ENCODE results near the gene DCST2. TPM values are rescaled to one million over a fixed set of nuclear protein-coding genes. Genes with fewer than 3 reads are reported as not detected.

DCST2 gene
- total and polyA plus RNA-seq, 10 of the 15 experiments (the other 5 are each of a cell fraction or from before 2014, with no cell fraction given): 0.33 to 0.41 (median 0.36) TPM; not detected in 7

- H3K36me3 ChIP-seq (ENCODE audit: control insufficient read depth in 2 of 2, insufficient read depth in 2 of 2, low read length in 1 of 2): no peaks in the 10 kb centered on the region
- FAIRE-seq (no peak), DNase-seq (ENCODE audit: low read depth, low spot score) (no peak), ATAC-seq (no peak)
- CTCF ChIA-PET: interaction anchor here (0.7 to 3.1 kb wide), 6 partner anchors 11 to 573 kb away, joined by 3 to 13 read pairs (median 5); partner anchors contain the start of gene ADAM15
- SMC1A ChIA-PET (ENCODE audit: uncharacterized antibody, unreplicated experiment): interaction anchor here (0.6 to 1.5 kb wide), 2 partner anchors 21 to 56 kb away, joined by 3 to 4 read pairs; no protein-coding TSS in a partner anchor
- no peaks in the 10 kb centered on the region for H3K9me3 ChIP-seq (replicated peaks; ENCODE audit: control insufficient read depth, insufficient read depth, low read length)
- BruUV-seq (replicated peaks): no TSS peak
- TF ChIP-seq SMAD1 (IDR thresholded peaks at IDR 0.05; ENCODE audit: low read depth, partially characterized antibody): no peak
- no peak overlapping the region for H3K4me2 ChIP-seq (ENCODE audit: control insufficient read depth, insufficient read depth)
- 74% methylated on average over 14 of the region's 14 CpGs for WGBS (ENCODE audit: insufficient coverage, insufficient replicate concordance, low lambda C conversion rate, missing lambda C conversion rate)
- no peaks in the 10 kb centered on the region for H3K79me2 ChIP-seq (ENCODE audit: control insufficient read depth, insufficient read depth, low read length)
- no peak overlapping the region for H3K4me3 ChIP-seq
- H3K9ac ChIP-seq (ENCODE audit: control insufficient read depth, insufficient read depth, low read length): no peak overlapping the region
- H3K27ac ChIP-seq (ENCODE audit: control insufficient read depth, insufficient read depth): no peak overlapping the region
- RAD21 ChIA-PET (ENCODE audit: unreplicated experiment): no interaction called here
- H4K20me1 ChIP-seq (ENCODE audit: control insufficient read depth, insufficient read depth): no peaks in the 10 kb centered on the region
- H2AFZ ChIP-seq (ENCODE audit: control insufficient read depth, low read depth, low read length): no peak overlapping the region
- H3K4me1 ChIP-seq (ENCODE audit: control insufficient read depth, insufficient read depth, low read length): no peaks in the 10 kb centered on the region
- intact Hi-C loops (cut with micrococcal nuclease; ENCODE audit: unreplicated experiment) (no loop called here), in situ Hi-C loops (cut with MboI) (no loop called here)
- POLR2A ChIA-PET: interaction anchor here (0.5 kb wide), 1 partner anchor 551 kb away, joined by 3 read pairs; no protein-coding TSS in a partner anchor
- peaks cover 5 to 8% of the 10 kb centered on the region in 2 experiments; a peak in 3 of 4 replicates for H3K27me3 ChIP-seq (replicated peaks in 1 of 2; ENCODE audit: control insufficient read depth in 2 of 2, insufficient read depth in 2 of 2, low read length in 1 of 2)
Measured at GRCh38 chr1:155040358-155041093, 6.9 kb upstream of the DCST2 start.

DNA sequence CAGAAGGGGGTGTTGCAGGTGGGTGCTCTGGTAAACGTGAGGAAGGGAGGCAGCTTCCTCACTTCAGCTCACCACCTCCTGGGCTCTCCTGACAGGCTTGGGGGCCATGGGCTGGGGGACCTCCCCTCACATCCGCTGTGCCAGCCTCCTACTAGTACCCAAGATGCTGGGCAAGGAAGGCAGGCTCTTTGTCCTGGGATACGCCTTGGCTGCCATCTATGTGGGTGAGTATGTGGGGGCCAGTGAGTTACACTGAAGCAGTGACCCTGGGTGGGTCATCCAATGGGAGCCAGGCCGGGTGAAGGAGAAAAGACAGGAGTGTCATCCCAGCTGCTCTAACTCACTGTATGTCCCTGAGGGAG is 5.7 kb upstream of the DCST2 start:
- Histone ChIP-seq H3K79me2 (ENCODE audit: control insufficient read depth, insufficient read depth, low read length) (no peaks in the 10 kb centered on the region), H2AFZ (ENCODE audit: control insufficient read depth, low read depth, low read length) (no peak overlapping the region), H3K9me3 (replicated peaks; ENCODE audit: control insufficient read depth, insufficient read depth, low read length) (no peaks in the 10 kb centered on the region), H3K27me3 (replicated peaks in 1 of 2; ENCODE audit: control insufficient read depth in 2 of 2, insufficient read depth in 2 of 2, low read length in 1 of 2) (peaks cover 5 to 8% of the 10 kb centered on the region in 2 experiments; a peak in 3 of 4 replicates), H3K4me1 (ENCODE audit: control insufficient read depth, insufficient read depth, low read length) (no peaks in the 10 kb centered on the region), H4K20me1 (ENCODE audit: control insufficient read depth, insufficient read depth) (no peaks in the 10 kb centered on the region), H3K4me3 (no peak overlapping the region), H3K36me3 (ENCODE audit: control insufficient read depth in 2 of 2, insufficient read depth in 2 of 2, low read length in 1 of 2) (no peaks in the 10 kb centered on the region), H3K9ac (ENCODE audit: control insufficient read depth, insufficient read depth, low read length) (no peak overlapping the region), H3K4me2 (ENCODE audit: control insufficient read depth, insufficient read depth) (no peak overlapping the region), H3K27ac (ENCODE audit: control insufficient read depth, insufficient read depth) (no peak overlapping the region)
- SMC1A ChIA-PET (ENCODE audit: uncharacterized antibody, unreplicated experiment): interaction anchor here (0.9 kb wide), 1 partner anchor 22 kb away, joined by 3 read pairs; no protein-coding TSS in a partner anchor
- CTCF ChIA-PET: interaction anchor here (1.2 to 1.5 kb wide), 2 partner anchors 22 to 493 kb away, joined by 3 to 4 read pairs; no protein-coding TSS in a partner anchor
- intact Hi-C loops (cut with micrococcal nuclease; ENCODE audit: unreplicated experiment): no loop called here
- in situ Hi-C loops (cut with MboI): no loop called here
- FAIRE-seq: no peak
- DNase-seq (ENCODE audit: low read depth, low spot score): no peak
- no TSS peak for BruUV-seq (replicated peaks)
- POLR2A ChIA-PET: interaction anchor here (1.4 kb wide), 1 partner anchor 17 kb away, joined by 5 read pairs; no protein-coding TSS in a partner anchor
- ATAC-seq: no peak
- RAD21 ChIA-PET (ENCODE audit: unreplicated experiment): no interaction called here
- 31% methylated on average over 4 of the region's 4 CpGs for WGBS (ENCODE audit: insufficient coverage, insufficient replicate concordance, low lambda C conversion rate, missing lambda C conversion rate)
- TF ChIP-seq, protein P1, sequence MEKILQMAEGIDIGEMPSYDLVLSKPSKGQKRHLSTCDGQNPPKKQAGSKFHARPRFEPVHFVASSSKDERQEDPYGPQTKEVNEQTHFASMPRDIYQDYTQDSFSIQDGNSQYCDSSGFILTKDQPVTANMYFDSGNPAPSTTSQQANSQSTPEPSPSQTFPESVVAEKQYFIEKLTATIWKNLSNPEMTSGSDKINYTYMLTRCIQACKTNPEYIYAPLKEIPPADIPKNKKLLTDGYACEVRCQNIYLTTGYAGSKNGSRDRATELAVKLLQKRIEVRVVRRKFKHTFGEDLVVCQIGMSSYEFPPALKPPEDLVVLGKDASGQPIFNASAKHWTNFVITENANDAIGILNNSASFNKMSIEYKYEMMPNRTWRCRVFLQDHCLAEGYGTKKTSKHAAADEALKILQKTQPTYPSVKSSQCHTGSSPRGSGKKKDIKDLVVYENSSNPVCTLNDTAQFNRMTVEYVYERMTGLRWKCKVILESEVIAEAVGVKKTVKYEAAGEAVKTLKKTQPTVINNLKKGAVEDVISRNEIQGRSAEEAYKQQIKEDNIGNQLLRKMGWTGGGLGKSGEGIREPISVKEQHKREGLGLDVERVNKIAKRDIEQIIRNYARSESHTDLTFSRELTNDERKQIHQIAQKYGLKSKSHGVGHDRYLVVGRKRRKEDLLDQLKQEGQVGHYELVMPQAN (conservative IDR thresholded peaks at IDR 0.05): no peak
- TF ChIP-seq RELA (IDR thresholded peaks at IDR 0.05; ENCODE audit: borderline replicate concordance, partially characterized antibody) (no peak), ELK1 (IDR thresholded peaks at IDR 0.05; ENCODE audit: low read depth, low read length) (no peak), JUND (IDR thresholded peaks at IDR 0.05; ENCODE audit: low read depth, low read length) (no peak), TARDBP (IDR thresholded peaks at IDR 0.05; ENCODE audit: borderline replicate concordance) (no peak), RUNX3 (IDR thresholded peaks at IDR 0.05; ENCODE audit: low read length) (no peak), SP1 (IDR thresholded peaks at IDR 0.05; ENCODE audit: low read depth, low read length) (no peak), IRF5 (IDR thresholded peaks at IDR 0.05; ENCODE audit: borderline replicate concordance) (no peak), PKNOX1 (IDR thresholded peaks at IDR 0.05) (no peak)
